ENCODE data around the gene RNF43. TPM values are rescaled to one million over a fixed set of nuclear protein-coding genes. Genes with fewer than 3 reads are reported as not detected.
A peak's percentile ranks its signal among the peaks of the same experiment; 100 is the strongest.

RNF43 gene
- total RNA-seq, 1 experiment from 2014 or later: 6.7 TPM

DNA sequence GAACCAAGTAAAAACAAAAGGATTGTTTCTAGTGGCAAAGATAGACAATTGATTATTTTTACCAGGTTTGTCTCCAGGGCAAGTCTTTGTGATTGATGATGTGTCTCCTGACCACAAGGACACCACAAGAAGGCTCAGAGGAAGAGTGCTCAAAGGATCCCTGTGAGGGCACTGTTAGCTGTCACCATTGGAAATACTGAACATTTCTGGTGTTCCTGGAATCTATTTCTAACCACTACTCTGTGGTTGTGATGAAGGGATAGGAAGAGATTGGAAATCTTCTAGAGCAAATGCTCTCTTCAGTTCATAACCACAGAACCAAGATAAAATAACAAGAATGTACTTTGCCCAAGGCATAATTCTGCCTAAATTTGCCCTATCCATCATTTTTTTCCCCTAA lies 15.3 kb downstream of the RNF43 start:
- TF ChIP-seq, protein P1, sequence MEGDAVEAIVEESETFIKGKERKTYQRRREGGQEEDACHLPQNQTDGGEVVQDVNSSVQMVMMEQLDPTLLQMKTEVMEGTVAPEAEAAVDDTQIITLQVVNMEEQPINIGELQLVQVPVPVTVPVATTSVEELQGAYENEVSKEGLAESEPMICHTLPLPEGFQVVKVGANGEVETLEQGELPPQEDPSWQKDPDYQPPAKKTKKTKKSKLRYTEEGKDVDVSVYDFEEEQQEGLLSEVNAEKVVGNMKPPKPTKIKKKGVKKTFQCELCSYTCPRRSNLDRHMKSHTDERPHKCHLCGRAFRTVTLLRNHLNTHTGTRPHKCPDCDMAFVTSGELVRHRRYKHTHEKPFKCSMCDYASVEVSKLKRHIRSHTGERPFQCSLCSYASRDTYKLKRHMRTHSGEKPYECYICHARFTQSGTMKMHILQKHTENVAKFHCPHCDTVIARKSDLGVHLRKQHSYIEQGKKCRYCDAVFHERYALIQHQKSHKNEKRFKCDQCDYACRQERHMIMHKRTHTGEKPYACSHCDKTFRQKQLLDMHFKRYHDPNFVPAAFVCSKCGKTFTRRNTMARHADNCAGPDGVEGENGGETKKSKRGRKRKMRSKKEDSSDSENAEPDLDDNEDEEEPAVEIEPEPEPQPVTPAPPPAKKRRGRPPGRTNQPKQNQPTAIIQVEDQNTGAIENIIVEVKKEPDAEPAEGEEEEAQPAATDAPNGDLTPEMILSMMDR (IDR thresholded peaks at IDR 0.05; ENCODE audit: unreplicated experiment): no peak
- H3K4me1 Mint-ChIP-seq (ENCODE audit: insufficient read depth, unreplicated experiment): peaks cover 37% of the 10 kb centered on the region
- DNase-seq (ENCODE audit: unreplicated experiment): no peak
- H3K27ac Mint-ChIP-seq (ENCODE audit: low read depth, unreplicated experiment): peak overlapping the region; percentile 89
- H3K9me3 Mint-ChIP-seq (ENCODE audit: unreplicated experiment): no peaks in the 10 kb centered on the region
- intact Hi-C loops (cut with micrococcal nuclease): loop anchor here (2.0 kb wide), 1 partner anchor 15 kb away; the partner anchor contains the start of gene RNF43
- H3K4me3 Mint-ChIP-seq (ENCODE audit: unreplicated experiment): peak overlapping the region; percentile 38
- TSS peak; percentile 81 for BruUV-seq (replicated peaks)
- CTCF ChIA-PET: interaction anchor here (1.9 kb wide), 1 partner anchor 15 kb away, joined by 7 read pairs; the partner anchor contains the start of gene RNF43
- no peaks in the 10 kb centered on the region for H3K27me3 Mint-ChIP-seq (ENCODE audit: insufficient read depth, unreplicated experiment)
- H3K36me3 Mint-ChIP-seq (ENCODE audit: insufficient read depth, unreplicated experiment): no peaks in the 10 kb centered on the region
- POLR2A ChIA-PET: interaction anchor here (0.7 to 10.4 kb wide), 3 partner anchors 13 to 743 kb away, joined by 4 to 201 read pairs (median 56); partner anchors contain the start of genes RNF43 and SUPT4H1

DNA sequence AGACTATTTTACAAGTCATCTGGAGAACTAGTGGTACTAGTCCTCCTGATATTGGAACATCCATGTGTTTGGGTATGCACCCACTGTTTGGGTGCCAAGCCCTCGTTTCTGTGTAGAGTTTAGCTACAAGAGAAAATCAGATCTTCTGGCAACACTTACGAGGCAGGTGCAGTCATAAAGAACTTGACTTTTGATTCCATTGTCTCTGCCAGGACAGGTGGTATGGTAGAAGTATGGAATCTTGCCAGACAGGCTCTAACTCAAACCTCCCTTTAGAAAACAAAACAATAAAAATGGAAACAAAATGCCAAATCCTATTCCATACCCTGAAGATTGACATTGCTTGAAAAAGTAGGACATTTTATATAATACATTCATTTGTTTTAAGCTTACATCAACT lies 16.0 kb downstream of the RNF43 start:
- Mint-ChIP-seq H3K4me3 (ENCODE audit: unreplicated experiment) (no peak overlapping the region), H3K27ac (ENCODE audit: low read depth, unreplicated experiment) (peak overlapping the region; percentile 89), H3K27me3 (ENCODE audit: insufficient read depth, unreplicated experiment) (no peaks in the 10 kb centered on the region), H3K9me3 (ENCODE audit: unreplicated experiment) (no peaks in the 10 kb centered on the region), H3K36me3 (ENCODE audit: insufficient read depth, unreplicated experiment) (no peaks in the 10 kb centered on the region), H3K4me1 (ENCODE audit: insufficient read depth, unreplicated experiment) (peaks cover 37% of the 10 kb centered on the region)
- TF ChIP-seq, protein P1 (IDR thresholded peaks at IDR 0.05; ENCODE audit: unreplicated experiment): no peak
- CTCF ChIA-PET: interaction anchor here (0.6 to 1.9 kb wide), 2 partner anchors 16 to 1209 kb away, joined by 3 to 7 read pairs; partner anchors contain the start of gene RNF43
- intact Hi-C loops (cut with micrococcal nuclease): no loop called here
- no TSS peak for BruUV-seq (replicated peaks)
- POLR2A ChIA-PET: interaction anchor here (0.7 to 10.4 kb wide), 6 partner anchors 10 to 344 kb away, joined by 3 to 201 read pairs (median 5); partner anchors contain the start of genes RNF43 and SUPT4H1
- DNase-seq (ENCODE audit: unreplicated experiment): no peak

GRCh38 chr17:58400826-58401225 lies 16.5 kb downstream of the RNF43 start:
- CTCF ChIA-PET: interaction anchor here (1.4 to 1.9 kb wide), 2 partner anchors 17 kb away, joined by 6 to 7 read pairs; partner anchors contain the start of gene RNF43
- TF ChIP-seq, protein P1 (IDR thresholded peaks at IDR 0.05; ENCODE audit: unreplicated experiment): no peak
- Mint-ChIP-seq H3K9me3 (ENCODE audit: unreplicated experiment) (no peaks in the 10 kb centered on the region), H3K36me3 (ENCODE audit: insufficient read depth, unreplicated experiment) (no peaks in the 10 kb centered on the region), H3K27me3 (ENCODE audit: insufficient read depth, unreplicated experiment) (no peaks in the 10 kb centered on the region), H3K4me3 (ENCODE audit: unreplicated experiment) (no peak overlapping the region), H3K27ac (ENCODE audit: low read depth, unreplicated experiment) (peak overlapping the region; percentile 89), H3K4me1 (ENCODE audit: insufficient read depth, unreplicated experiment) (peaks cover 37% of the 10 kb centered on the region)
- no peak for DNase-seq (ENCODE audit: unreplicated experiment)
- POLR2A ChIA-PET: interaction anchor here (0.5 to 10.4 kb wide), 8 partner anchors 10 to 451 kb away, joined by 3 to 201 read pairs (median 4); partner anchors contain the start of genes RNF43 and SUPT4H1
- intact Hi-C loops (cut with micrococcal nuclease): no loop called here
- no TSS peak for BruUV-seq (replicated peaks)

DNA sequence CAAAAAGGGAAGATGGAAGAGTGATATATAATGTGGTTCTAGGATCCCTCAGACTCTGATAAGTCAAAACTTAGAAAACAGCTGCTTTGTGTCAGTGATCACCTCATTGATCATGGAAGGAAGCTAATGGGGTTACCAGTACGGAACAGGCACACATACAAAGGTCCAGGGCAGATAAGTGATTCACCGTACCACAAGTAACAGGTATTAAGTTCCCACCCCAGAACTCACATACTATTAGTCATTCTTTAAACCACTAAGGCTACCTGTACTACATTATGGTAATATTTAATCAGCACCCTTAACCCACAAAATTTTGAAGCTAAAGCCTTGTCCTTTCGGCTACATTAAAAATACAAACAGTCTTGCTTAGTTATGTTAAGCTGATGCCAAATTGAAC lies 17.4 kb downstream of the RNF43 start:
- no peak for DNase-seq (ENCODE audit: unreplicated experiment)
- intact Hi-C loops (cut with micrococcal nuclease): no loop called here
- Mint-ChIP-seq H3K36me3 (ENCODE audit: insufficient read depth, unreplicated experiment) (no peaks in the 10 kb centered on the region), H3K9me3 (ENCODE audit: unreplicated experiment) (no peaks in the 10 kb centered on the region), H3K4me1 (ENCODE audit: insufficient read depth, unreplicated experiment) (peaks cover 32% of the 10 kb centered on the region), H3K4me3 (ENCODE audit: unreplicated experiment) (no peak overlapping the region), H3K27me3 (ENCODE audit: insufficient read depth, unreplicated experiment) (no peaks in the 10 kb centered on the region), H3K27ac (ENCODE audit: low read depth, unreplicated experiment) (no peak overlapping the region)
- no TSS peak for BruUV-seq (replicated peaks)
- POLR2A ChIA-PET: interaction anchor here (0.6 to 10.4 kb wide), 4 partner anchors 9 to 47 kb away, joined by 3 to 201 read pairs (median 30); partner anchors contain the start of genes RNF43 and SUPT4H1
- CTCF ChIA-PET: interaction anchor here (1.4 kb wide), 1 partner anchor 18 kb away, joined by 6 read pairs; the partner anchor contains the start of gene RNF43
- TF ChIP-seq, protein P1 (IDR thresholded peaks at IDR 0.05; ENCODE audit: unreplicated experiment): no peak
